SKM-1 (cell line): ENCODE measurements around the gene SLC30A2.

Experiments used
- DNase-seq: peaks from one replicate; lab custom pipeline; 2025; ENCODE audit not compliant: unreplicated experiment; lab: John Stamatoyannopoulos, UW

SLC30A2 gene

GRCh38 chr1:26023009-26023408 is 22.9 kb downstream of the SLC30A2 start:
- DNase-seq: no peak

- no peak for DNase-seq
Measured at GRCh38 chr1:26022404-26022779, 23.5 kb downstream of the SLC30A2 start.

DNA sequence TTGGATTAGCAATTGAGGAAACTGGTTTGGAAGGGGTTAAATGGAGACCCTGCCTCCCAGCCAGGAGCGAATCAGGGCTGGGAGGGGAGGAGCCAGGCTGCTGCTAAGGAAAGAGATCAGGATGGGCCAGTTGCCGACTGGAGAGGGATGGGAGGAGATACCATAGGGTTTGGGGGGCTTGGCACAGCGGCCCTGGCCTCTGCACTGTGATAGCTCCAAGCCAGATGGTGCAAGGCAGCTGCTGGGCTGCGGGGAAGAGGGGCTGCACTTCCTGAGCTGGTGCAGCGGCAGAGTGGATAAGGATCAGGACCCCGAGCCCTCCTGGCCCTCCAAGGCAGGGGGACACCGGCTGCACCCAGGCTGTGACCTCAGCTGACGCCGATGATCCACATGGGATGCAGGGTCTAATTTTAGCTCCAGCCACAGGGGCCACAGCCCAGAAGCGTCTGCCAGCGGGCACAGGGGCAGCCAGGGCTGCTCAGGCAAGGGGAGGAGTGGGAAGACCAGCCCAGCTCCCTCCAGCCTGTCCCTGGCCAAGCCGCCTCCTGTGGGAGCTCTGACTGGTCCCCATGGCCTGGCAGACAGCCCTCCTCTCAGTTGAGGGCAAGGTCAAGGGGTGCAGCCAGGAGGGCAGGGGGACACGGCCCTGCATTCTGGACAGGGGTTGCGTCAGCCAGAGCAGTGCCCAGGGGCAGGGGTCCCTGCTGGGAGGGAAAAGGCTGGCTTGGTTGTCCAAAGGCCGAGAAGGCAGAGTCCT is 24.1 kb downstream of the SLC30A2 start, which contains the start of gene EXTL1:
Gene EXTL1, plus strand, starts transcription at position 129 of the 757 bp plus-strand sequence. CDS start 872 bp downstream, outside the sequence.
- no peak for DNase-seq

GRCh38 chr1:26020941-26021646 is 24.8 kb downstream of the SLC30A2 start:
- no peak for DNase-seq

- no peak for DNase-seq
Measured at GRCh38 chr1:26020330-26020768, 25.6 kb downstream of the SLC30A2 start.

DNA sequence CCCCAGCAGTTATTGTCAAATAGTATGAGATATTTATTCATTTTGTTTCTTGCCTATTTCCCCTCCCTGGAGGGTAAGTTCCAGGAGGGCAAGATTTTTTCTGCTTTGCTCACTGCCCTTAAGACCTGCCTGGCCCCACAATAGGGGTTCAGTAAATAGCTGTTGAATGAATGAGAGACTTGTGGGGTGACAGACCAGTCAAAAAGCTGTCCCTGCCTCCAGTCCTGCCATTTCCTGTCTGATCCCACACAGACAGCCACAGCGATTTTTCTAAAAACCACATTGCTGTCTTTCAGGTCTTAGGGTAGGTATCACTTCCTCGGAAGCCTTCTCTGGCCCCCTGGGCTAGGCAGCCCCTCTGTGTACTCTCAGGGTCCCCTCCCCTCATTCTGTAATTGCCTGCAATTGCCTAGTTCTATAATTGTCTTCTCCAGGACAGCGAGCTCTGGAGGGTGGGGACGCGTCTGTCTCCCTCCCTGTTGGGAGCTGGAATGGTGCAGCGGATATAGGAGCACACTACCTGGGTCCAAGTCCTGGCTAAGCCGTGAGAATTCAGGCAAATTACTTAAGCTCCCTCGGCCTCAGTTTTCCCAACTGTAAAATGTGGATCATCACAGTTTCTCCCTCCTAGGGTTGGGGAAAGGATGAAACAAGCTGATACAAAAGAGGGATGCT is 26.1 kb downstream of the SLC30A2 start:
- DNase-seq: no peak

DNA sequence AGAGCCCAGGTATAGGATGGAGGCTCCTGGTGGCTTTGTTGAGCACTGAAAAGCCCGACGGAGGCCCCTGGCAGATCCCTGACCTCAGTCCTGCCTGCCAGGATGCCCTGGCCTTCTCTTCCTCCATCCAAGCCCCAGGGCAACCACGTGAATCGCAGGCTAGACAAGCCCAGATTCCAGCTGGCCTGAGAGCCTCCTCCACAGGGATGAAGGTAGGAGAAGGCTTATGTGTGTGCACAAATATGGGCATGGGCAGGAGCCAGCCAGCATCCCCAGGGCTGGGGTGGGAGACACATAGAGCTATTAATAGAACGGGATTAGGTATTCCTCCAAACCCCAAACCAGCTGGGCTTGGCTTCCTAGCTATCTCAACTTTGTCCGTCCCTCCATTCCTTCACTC is 28.3 kb downstream of the SLC30A2 start:
- DNase-seq: no peak

- peak; percentile 50 for DNase-seq
Measured at GRCh38 chr1:26016953-26017545, 28.9 kb downstream of the SLC30A2 start.

DNA sequence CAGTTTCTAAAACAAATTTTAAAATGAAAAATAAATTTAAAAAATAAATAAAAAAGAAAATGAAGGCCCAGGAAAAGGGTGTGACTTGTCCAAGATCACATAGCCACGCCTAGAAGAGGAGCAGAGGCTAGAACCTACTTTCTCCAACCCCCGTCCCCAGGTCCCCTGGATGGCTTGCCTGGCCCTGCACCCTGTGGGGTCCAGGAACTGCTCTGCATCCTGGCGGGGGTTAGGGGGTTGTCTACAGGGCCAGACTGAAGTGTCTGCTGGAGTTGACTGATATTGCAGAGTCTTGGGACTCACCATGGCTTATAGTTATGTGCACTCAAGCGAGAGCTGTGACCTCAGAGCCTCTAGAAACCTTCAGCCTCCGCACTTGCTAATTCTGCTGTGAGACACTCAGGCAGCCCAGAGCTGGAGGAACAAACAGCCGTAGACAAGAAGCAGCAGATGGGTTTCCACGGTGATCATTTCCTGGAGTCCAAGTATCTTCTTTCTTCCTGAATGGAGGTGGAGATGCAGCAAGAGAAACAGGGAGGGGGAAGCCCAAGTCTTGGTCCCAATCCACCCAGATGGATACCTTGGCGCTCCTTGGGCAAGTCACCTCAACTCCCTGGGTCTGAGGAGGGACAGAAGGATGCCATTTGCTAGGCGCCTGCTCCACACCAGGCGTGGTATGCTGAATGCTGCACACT is 29.5 kb downstream of the SLC30A2 start:
- peak; percentile 59 for DNase-seq

DNA sequence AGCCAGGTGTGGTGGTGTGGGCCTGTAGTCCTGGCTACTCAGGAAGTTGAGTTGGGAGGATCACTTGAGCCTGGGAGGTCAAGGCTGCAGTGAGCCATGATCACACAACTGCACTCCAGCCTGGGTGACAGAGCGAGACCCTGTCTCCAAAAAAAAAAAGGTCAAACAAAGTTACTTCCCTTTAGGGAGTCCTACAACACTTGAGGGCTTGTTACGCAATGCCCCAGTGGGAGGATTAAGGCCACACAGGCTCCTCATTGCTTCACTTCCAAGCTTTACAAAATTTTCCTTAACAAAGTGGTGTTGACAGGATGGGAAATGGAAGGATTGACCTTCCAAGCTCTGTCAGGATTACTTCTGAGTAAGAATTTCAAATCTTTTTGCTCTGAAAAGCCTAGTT is 30.6 kb downstream of the SLC30A2 start:
- DNase-seq: peak; percentile 62

DNA sequence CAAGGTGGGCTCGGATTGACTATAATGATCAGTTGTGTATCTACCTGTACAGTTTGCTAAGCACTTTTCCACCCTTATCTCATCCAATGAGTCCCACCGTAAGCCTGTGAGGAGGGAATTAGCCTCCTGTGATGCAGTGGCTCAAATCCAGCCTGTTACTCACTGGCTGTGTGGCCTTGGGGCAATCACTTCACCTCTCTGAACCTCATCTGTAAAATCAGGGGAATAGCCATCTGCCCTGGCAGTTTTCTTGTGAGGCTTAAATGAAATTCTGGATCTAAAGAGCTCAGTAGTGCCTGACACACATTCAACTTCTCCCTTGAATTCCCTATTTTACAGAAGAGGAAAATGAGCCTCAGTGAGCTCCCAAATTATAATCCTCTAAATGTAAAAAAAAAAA is 31.7 kb downstream of the SLC30A2 start:
- no peak for DNase-seq

DNA sequence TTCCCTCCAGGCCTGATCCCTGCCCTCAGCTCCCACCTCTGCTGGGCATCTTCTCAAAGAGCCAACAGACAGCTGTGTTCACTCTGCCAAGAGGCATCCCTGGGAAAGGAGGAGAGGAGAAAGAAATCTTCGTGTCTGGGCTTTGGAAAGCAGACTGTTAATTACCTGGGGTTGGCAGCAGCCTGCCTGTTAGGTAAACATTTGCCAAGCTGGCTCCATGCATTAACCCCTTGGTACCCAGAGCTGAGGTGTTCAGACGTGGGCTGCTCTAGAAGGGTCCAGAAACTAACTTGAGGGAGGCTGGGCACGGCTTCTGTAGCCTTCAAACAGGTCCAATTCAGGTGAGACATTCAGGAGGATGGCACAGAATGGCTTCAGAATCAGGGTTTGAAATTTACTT is 33.1 kb downstream of the SLC30A2 start:
- no peak for DNase-seq

DNA sequence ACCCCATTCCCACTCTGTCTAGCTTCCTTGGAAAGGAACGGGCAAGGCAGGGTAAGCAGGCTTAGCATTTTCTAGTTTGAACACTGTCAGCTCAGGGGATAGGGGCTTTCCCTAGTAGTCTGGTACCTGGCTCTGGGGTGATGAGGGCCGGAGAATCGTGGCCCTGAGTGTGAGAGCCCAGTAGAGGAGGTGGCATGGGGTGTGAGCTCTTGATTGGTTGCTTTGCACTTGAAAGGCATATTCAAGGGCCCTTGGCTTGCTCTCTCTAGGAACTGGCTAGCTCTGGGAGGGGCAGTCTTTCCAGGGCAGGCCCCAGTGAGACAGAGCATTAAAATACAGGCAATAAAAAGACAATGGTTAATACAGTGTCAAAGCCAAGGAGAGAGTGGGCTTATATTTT is 35.1 kb downstream of the SLC30A2 start:
- DNase-seq: no peak

- DNase-seq: no peak
Measured at GRCh38 chr1:26009796-26010447, 36.0 kb downstream of the SLC30A2 start.

DNA sequence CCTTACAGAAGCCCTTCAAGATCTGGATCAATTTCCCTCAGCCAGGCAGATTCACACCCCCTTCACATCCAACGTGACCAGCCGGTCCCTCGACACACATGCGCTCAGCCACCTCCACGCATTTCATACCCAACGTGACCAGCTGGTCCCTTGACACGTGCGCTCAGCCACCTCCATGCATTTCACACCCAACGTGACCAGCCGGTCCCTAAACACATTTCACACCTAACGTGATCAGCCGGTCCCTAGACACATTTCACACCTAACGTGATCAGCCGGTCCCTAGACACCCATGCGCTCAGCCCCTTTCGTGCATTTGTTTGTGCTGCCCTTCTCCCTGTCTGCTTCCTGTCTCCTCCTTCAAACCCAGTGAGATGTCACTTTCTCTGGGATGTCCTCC is 39.2 kb downstream of the SLC30A2 start:
- DNase-seq: no peak

DNA sequence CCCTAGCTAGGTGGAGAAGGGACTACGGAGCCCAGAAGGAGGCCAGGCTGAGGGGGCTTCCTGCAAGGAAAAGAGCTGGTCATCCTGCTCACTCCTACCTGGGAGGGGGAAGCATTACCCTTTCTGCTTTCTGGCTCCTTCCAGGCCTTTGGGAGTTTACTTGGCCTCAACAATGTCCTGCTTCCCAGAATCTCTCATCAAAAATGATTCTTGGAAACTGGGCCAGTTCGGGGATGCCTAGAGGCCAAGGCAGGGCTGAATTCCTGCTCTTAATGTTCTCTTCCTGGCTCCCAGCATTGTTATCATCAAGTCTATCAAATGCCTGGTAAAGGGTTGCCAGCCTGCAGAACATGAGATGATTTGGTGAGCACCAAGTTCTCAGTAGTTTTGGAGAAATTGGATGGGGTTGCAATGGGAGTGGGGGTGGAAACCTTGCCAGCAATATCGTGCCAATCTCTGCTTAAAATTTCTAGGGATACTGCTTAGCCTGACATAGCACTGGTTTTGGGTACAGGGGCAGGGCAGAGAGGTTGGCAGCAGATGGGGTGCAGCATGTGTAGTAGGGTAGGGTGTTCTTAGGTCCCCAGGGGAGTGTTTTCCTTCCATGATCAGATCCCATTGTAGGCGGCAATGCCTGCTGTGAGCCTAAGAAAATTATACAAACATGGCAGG is 40.3 kb downstream of the SLC30A2 start:
- DNase-seq: no peak

GRCh38 chr1:26003756-26004155 is 42.2 kb downstream of the SLC30A2 start:
- DNase-seq: no peak

GRCh38 chr1:26003262-26003661 is 42.7 kb downstream of the SLC30A2 start:
- no peak for DNase-seq

DNA sequence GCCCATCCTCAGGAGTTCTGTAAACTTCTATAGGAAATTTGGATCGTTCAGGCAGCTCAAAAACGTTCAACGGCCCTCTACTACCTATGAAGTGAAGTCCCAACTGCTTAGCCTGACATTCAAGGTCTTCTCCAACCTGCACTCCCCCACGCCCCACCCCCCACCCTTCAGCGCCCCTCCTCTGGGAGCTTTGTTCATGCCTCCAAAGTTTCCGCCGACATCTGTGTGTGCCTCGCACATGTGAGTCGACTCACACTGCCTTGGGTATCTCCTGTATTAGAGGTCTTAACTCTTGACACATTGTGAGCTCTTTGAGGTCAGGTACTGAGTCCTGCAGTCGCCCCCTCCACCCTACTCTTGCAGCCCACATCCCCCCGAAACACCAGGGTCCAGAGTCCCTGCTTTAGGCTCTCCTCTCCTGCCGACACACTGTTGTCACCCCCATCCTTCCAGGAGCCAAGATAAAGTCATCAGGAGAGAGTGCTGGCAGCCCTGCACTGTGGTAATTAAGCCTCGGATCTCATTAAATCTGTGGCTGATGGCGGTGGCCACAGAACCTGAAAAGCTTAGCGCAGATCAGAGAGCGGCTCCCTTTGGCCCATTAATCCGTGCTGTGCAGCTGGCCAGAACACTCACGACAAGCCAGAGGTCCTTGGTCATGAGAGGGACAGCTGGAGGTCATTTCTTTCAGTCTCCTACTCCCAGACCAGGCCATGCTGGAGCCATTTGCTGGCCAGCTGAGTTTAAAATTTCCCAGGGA is 46.7 kb downstream of the SLC30A2 start:
- no peak for DNase-seq
